IPS-15b (cell line): ENCODE results near the gene FBN3.
"Not testable (repeated sequence)": the region's sequence is repeated elsewhere in the genome, so short reads cannot be mapped to it uniquely, and the experiment has no call there.

Experiments used
- H3K27me3 ChIP-seq: one replicate; pipeline ENCODE4 v1.6.1; 2013; ENCODE audit warnings: low read length; ENCODE audit not compliant: control insufficient read depth, insufficient read depth
- H3K36me3 ChIP-seq: one replicate; pipeline ENCODE4 v1.6.1; 2013; ENCODE audit warnings: low read length; ENCODE audit not compliant: control insufficient read depth, insufficient read depth
- H3K4me1 ChIP-seq: one replicate; pipeline ENCODE4 v1.6.1; 2013; ENCODE audit warnings: mild to moderate bottlenecking, low read length; ENCODE audit not compliant: control insufficient read depth, insufficient read depth
- H3K4me3 ChIP-seq: one replicate; pipeline ENCODE4 v1.5.1; 2013; ENCODE audit warnings: low read depth, low read length
- H3K9ac ChIP-seq: one replicate; pipeline ENCODE4 v1.6.1; 2013; ENCODE audit warnings: low read depth, mild to moderate bottlenecking, low read length
- H3K9me3 ChIP-seq: one replicate; pipeline ENCODE4 v1.6.1; 2013; ENCODE audit warnings: mild to moderate bottlenecking, low read length; ENCODE audit not compliant: control insufficient read depth, insufficient read depth

The FBN3 gene

GRCh38 chr19:8161135-8161646 is 11.8 kb upstream of the FBN3 start:
- Histone ChIP-seq H3K4me3 (no peak overlapping the region), H3K9ac (no peak overlapping the region), H3K27me3 (no peaks in the 10 kb centered on the region), H3K9me3 (no peaks in the 10 kb centered on the region), H3K36me3 (no peaks in the 10 kb centered on the region), H3K4me1 (no peaks in the 10 kb centered on the region)

GRCh38 chr19:8159322-8159721 is 9.9 kb upstream of the FBN3 start:
- not testable (repeated sequence) for H3K4me3 ChIP-seq, H3K36me3 ChIP-seq, H3K9ac ChIP-seq, H3K9me3 ChIP-seq, H3K4me1 ChIP-seq, H3K27me3 ChIP-seq

GRCh38 chr19:8158411-8159074 is 9.2 kb upstream of the FBN3 start:
- H3K9me3 ChIP-seq: no peaks in the 10 kb centered on the region
- no peak overlapping the region for H3K9ac ChIP-seq
- H3K27me3 ChIP-seq: no peaks in the 10 kb centered on the region
- no peaks in the 10 kb centered on the region for H3K36me3 ChIP-seq
- no peaks in the 10 kb centered on the region for H3K4me1 ChIP-seq
- no peak overlapping the region for H3K4me3 ChIP-seq

- Histone ChIP-seq H3K4me3 (no peak overlapping the region), H3K27me3 (no peaks in the 10 kb centered on the region), H3K4me1 (no peaks in the 10 kb centered on the region), H3K36me3 (no peaks in the 10 kb centered on the region), H3K9me3 (no peaks in the 10 kb centered on the region), H3K9ac (no peak overlapping the region)
Measured at GRCh38 chr19:8155318-8155717, 5.9 kb upstream of the FBN3 start.

GRCh38 chr19:8154014-8154413 is 4.6 kb upstream of the FBN3 start:
- H3K4me3 ChIP-seq, H3K36me3 ChIP-seq, H3K27me3 ChIP-seq, H3K9me3 ChIP-seq, H3K4me1 ChIP-seq, H3K9ac ChIP-seq: not testable (repeated sequence)

GRCh38 chr19:8151767-8152035 is 2.3 kb upstream of the FBN3 start:
- no peaks in the 10 kb centered on the region for H3K9me3 ChIP-seq
- H3K9ac ChIP-seq: no peak overlapping the region
- H3K4me3 ChIP-seq: no peak overlapping the region
- H3K4me1 ChIP-seq: peaks cover 6% of the 10 kb centered on the region
- H3K27me3 ChIP-seq: no peaks in the 10 kb centered on the region
- H3K36me3 ChIP-seq: no peaks in the 10 kb centered on the region

GRCh38 chr19:8150998-8151766 is 1.8 kb upstream of the FBN3 start:
- Histone ChIP-seq H3K9me3 (no peaks in the 10 kb centered on the region), H3K36me3 (no peaks in the 10 kb centered on the region), H3K4me3 (no peak overlapping the region), H3K9ac (no peak overlapping the region), H3K27me3 (no peaks in the 10 kb centered on the region), H3K4me1 (peaks cover 7% of the 10 kb centered on the region)

GRCh38 chr19:8150178-8150865 is 930 bp upstream of the FBN3 start:
- no peaks in the 10 kb centered on the region for H3K9me3 ChIP-seq
- no peaks in the 10 kb centered on the region for H3K36me3 ChIP-seq
- H3K4me3 ChIP-seq: peak overlapping the region; percentile 49
- H3K9ac ChIP-seq: no peak overlapping the region
- H3K27me3 ChIP-seq: no peaks in the 10 kb centered on the region
- peaks cover 8% of the 10 kb centered on the region for H3K4me1 ChIP-seq

GRCh38 chr19:8148410-8149260 is 757 bp downstream of the FBN3 start:
- Histone ChIP-seq H3K4me1 (peaks cover 8% of the 10 kb centered on the region), H3K36me3 (peaks cover 5% of the 10 kb centered on the region), H3K4me3 (peak overlapping the region; percentile 56), H3K27me3 (no peaks in the 10 kb centered on the region), H3K9ac (peak overlapping the region; percentile 54), H3K9me3 (no peaks in the 10 kb centered on the region)

- Histone ChIP-seq H3K27me3 (no peaks in the 10 kb centered on the region), H3K9me3 (no peaks in the 10 kb centered on the region), H3K36me3 (peaks cover 5% of the 10 kb centered on the region), H3K4me3 (peak overlapping the region; percentile 56), H3K9ac (peak overlapping the region; percentile 54), H3K4me1 (peaks cover 8% of the 10 kb centered on the region)
Measured at GRCh38 chr19:8148088-8148409, 1.3 kb downstream of the FBN3 start.

GRCh38 chr19:8147582-8147978 is 1.8 kb downstream of the FBN3 start:
- Histone ChIP-seq H3K9me3 (no peaks in the 10 kb centered on the region), H3K4me3 (no peak overlapping the region), H3K4me1 (peaks cover 8% of the 10 kb centered on the region), H3K9ac (no peak overlapping the region), H3K27me3 (no peaks in the 10 kb centered on the region), H3K36me3 (peaks cover 5% of the 10 kb centered on the region)
